ENCODE results near the gene USP26. TPM values are rescaled to one million over a fixed set of nuclear protein-coding genes. Genes with fewer than 3 reads are reported as not detected.
A peak's percentile ranks its signal among the peaks of the same experiment; 100 is the strongest.
"Not testable (repeated sequence)": the region's sequence is repeated elsewhere in the genome, so short reads cannot be mapped to it uniquely, and the experiment has no call there.

The USP26 gene, protein sequence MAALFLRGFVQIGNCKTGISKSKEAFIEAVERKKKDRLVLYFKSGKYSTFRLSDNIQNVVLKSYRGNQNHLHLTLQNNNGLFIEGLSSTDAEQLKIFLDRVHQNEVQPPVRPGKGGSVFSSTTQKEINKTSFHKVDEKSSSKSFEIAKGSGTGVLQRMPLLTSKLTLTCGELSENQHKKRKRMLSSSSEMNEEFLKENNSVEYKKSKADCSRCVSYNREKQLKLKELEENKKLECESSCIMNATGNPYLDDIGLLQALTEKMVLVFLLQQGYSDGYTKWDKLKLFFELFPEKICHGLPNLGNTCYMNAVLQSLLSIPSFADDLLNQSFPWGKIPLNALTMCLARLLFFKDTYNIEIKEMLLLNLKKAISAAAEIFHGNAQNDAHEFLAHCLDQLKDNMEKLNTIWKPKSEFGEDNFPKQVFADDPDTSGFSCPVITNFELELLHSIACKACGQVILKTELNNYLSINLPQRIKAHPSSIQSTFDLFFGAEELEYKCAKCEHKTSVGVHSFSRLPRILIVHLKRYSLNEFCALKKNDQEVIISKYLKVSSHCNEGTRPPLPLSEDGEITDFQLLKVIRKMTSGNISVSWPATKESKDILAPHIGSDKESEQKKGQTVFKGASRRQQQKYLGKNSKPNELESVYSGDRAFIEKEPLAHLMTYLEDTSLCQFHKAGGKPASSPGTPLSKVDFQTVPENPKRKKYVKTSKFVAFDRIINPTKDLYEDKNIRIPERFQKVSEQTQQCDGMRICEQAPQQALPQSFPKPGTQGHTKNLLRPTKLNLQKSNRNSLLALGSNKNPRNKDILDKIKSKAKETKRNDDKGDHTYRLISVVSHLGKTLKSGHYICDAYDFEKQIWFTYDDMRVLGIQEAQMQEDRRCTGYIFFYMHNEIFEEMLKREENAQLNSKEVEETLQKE
- polyA plus RNA-seq (2013, experiment 1 of 2; ENCODE audit: insufficient read length) = not detected
- polyA plus RNA-seq (2013, experiment 2 of 2; ENCODE audit: insufficient read length) = not detected

DNA sequence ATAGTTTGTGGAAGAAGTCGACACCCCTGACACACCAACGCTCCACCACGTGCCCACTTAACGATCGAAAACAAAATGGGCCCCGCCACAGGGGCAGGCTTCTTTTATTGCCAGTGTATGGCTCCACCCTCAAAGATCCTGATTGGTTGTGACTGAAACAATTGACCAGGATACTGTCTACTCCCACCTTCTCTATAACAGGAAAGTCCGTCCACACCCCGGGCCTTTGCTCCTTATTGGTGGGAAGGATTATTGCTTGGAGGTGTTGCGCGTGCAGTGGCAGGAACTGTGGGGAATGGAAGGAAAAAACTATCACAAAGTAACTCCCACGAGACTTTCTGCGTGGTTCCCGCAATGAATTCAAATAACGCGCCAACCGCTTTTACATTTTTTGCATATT lies at the start of gene USP26:
TSS of gene USP26 (minus strand) at position 79 of the 400 bp plus-strand sequence. CDS start 68,889 bp downstream, outside the sequence.
- DNase-seq = no peak

DNA sequence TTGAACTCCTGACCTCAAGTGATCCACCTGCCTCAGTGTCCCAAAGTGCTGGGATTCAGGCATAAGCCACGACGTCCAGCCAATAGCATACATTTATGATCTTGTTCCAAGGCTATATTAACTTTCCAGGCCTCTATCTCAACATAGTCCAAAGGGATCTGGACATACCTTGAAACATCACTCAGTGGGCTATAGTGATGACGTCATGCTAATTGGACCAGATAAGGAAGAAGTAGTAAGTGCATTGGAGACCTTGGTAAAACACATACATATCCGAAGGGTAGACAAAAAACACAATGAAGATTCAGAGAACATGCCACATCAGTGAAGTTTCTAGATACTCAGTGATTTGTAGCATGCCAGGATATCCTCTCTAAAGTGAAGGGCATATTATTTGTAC lies 37.4 kb upstream of the USP26 start:
- no peak for DNase-seq

DNA sequence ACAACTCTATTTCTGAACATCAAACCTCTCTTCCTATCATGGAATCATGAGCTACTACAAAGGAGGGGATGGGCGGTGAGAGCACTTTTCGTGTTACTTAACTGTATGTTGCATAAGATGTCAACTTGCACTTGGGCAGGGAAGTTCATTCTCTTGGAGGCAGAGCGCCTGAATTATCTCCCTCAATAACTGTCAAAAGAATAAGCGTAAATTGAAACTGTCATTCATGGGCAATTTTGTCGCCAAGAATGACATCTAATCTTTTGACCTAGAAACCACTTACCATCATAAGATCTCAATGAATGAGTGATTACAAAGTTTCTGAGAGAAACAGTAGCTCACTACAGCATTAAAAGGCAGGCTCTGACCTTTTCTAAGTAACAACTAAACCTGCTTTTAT lies 23.5 kb upstream of the USP26 start:
- no peak for DNase-seq

DNA sequence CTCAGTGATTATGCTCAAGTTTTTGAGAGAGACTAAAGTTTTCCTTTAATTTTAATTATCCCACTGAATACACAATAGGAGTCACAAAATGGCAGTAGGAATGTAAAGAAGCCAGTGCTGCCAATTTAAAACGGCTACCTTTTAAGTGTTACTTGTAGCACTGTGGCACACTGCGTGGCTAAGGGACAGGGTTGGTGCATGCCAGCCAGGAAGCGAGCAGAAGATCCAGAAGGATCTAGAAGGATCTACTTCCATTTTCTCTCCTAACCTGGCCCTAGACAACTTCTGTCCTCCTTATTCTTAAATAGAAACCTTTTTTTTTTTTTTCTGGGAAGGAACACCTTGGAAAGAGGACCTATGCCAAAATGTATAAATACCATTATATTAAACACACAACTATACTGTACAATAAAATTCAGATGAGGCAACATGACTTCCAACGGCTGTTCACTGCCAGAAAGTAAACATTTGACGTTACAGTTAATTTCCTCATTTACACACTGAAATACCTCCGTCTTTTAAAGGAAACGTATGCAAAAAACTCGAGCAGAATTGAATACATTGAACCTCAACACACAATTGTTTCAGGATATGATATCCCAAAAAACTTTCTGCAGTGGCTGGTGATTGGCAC lies 2.7 kb downstream of the USP26 start:
- no peak for DNase-seq

DNA sequence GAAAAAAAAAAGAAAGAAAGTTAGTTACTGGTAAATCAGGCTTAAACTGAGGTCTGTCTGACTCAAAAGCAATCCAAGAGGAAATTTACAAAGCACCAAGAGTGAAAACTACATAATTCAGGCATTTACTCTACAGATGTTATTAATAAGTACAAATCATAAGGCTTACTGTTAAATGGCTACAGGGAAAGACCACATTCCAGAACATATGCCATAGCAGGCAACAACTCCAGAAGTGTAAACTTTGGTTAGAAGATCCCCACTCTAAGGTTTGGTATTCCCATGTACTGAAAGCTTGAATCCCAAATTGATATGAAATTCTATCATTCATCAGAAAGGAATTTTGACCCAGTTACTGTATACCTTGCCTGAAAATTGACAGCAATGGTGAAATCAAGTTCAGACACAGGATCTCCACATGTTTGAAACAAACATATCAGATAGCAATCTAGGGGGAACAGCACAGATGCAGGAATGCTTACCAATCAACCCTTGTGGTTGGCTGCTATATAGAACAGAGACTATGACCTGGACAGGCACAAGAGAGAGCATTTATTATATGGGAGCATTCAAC lies 6.6 kb downstream of the USP26 start:
- peak; percentile 22 for DNase-seq

DNA sequence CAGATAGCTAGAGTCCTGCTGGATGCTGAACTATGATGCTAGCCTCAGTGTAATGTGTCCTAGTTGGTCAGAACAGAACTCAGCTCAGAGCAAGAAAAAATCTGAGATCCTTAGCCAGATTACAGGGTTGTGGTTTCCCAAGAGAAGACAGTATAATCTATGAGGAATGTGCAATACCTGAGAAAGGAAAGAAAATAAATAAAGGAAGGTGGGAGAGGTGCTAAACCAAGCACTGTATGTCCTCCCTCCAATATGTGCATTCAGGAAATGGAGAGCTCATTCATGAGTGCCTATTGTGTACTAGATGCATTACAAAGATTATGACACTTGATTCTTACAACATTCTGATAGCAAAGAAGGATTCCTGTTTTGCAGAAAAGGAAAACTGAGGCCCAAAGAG lies 7.5 kb downstream of the USP26 start:
- no peak for DNase-seq

DNA sequence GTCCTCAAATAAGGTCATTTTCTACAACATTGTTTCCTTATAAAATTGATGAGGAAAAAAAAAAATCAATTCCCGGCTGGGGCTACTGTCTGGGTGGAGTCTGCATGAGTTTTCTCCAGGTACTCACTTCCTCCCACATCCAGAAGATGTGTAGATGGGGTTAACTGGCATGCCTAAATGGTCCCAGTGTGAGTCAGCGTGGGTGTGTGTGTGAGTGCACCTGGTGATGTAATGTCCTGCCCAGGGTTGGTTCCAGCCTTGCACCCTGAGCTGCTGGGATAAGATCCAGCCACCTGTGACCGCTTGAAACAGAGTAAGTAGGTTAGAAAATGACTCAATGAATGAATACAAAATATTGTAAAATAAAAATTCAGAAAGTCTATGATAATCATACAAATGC lies 11.1 kb downstream of the USP26 start:
- DNase-seq = no peak

DNA sequence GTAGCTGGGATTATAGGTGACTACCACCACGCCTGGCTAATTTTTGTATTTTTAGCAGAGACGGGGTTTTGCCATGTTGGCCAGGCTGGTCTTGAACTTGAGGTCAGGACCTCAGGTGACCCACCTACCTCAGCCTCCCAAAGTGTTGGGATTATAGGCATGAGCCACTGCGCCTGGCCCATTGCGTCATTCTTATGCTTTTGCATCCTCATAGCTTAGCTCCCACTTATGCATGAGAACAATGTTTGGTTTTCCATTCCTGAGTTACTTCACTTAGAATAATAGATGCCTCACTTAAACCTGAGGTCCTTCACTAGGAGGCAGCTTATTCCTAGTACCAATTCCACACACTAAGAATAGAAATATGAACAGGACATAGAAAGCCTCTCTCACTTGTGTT lies 11.9 kb downstream of the USP26 start:
- DNase-seq = not testable (repeated sequence)

DNA sequence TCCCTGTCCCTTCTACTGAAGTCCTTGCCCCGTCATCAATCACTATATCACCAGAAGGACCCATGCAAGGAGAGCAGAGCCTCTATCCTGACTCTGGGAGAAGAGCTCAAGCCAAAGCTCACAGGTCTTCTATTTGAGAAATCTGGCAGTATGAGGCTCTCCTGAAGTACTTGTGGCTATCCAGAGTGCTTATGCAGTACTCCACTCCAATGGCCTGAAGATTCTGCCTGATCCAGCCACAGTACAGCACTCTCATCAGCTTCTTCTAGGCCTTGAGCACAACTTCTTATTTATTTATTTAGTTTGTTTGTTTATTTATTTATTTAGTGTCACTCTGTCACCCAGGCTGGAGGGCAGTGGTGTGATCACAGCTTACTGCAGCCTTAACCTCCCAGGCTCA lies 13.0 kb downstream of the USP26 start:
- DNase-seq = no peak

DNA sequence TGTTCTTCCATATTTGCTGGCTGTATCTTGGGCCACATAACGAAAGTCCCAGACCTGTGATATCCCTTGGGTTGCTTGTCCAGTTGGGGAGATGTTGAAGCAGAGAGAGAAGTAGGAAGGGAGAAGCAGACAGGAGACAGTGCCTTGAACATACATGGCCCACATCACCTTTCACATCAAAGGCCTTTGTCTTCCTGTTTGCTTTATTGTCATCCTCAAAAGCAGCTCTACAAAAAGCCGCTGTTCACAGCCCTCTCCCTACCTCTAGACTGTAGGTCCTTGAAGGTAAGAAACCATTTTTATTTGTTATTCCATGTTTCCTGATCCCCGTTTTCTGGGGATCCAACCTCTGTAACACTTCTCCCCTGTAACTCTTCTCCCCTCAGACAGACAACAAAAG lies 14.9 kb downstream of the USP26 start:
- DNase-seq = no peak

DNA sequence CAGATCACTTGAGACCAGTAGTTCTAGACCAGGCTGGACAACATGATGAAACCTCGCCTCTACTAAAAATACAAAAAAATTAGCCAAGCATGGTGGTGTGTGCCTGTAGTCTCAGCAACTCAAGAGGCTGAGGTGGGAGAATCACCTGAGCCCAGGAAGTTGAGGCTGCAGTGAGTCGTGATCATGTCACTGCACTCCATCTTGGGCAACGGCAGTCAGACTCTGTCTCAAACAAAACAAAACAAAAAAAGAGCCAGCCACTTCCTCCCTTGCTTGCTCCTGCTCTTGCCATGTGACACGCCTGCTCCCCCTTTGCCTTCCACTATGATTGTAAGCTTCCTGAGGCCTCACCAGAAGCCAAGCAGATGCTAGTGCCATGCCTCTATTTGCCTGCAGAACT lies 19.1 kb downstream of the USP26 start:
- DNase-seq = not testable (repeated sequence)

DNA sequence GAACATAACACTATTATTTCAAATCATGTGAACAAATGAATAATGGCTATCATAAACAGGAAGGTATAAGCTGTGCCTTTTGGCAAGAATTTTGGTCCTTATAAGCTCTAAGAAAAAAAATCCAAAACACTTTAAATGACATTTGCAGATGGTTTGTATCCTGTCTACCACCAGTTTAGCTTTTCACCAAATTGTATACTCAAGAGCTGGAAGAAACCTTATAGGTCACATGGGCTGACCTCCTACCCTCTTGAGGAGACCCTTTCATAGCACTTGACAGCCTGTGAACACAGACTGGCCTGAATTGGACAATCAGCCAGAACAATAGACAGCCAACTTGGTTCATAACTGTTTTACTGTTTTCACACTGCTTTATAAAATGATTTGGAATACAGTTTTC lies 24.3 kb downstream of the USP26 start:
- DNase-seq = no peak

DNA sequence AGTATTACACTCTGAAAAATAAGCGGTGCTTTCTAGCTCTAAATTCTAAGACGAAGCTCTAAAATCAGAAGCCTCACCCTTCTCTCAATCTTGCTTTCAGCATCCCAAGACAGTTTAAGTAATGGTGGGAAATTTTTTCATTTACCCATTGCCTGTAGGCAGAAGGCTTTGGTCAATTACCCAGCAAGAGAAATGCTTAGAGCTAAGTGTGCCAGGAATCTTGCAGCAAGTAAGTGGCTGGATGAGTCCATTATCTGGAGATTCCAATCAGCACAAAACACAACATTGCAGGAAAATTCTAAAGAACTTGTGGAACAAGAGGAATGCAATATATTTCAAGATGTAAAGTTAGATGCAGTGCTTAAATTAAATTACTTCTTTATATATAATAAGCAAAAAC lies 28.4 kb downstream of the USP26 start:
- DNase-seq = no peak

DNA sequence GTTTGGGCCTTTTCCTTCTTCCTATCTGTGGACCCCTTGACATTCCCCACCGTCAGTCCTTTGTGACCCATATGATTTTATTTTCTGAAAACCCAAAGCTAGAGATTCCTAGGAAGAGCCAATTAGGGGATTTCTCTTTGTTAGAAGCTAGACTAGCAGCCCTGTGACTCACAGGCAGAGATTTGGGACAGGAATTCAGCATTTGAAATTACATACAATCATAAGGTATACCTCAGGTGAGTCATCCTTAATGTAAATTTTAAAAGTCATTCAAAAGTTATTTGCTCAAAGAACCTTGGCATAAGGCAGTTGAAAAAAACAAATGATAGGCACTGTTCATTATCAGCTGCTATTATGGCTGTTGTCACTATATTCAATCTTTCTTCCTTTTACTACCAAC lies 40.6 kb downstream of the USP26 start:
- DNase-seq = no peak

DNA sequence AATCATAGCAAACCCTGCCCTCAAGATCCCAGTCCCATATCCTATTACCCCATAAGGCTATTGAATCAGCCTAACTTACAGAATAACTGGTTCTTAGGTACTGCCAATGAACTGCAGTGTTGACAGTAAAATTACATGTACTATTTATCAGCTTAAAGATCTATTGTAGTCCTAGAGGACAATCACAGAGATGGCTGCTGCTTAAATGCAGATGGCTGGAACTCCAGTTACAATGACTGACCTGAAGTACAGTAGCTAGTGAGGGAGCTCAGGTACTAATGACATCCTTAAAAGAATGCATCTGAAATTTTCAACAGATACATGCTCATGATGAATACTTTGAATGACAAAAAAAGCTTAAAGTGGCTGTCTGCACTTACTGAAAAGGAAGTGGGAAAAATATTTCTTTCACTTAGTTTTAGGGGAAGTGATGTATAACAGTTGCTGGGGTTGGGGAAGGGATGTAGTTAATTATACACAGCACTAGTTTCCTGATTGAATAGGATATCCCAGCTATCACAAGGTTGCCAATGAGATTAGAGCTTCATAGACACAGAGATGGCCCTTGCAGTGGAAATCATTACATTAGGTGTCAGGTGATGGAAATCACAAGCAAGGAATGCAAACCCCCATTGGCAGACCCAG lies 42.0 kb downstream of the USP26 start:
- DNase-seq = no peak

DNA sequence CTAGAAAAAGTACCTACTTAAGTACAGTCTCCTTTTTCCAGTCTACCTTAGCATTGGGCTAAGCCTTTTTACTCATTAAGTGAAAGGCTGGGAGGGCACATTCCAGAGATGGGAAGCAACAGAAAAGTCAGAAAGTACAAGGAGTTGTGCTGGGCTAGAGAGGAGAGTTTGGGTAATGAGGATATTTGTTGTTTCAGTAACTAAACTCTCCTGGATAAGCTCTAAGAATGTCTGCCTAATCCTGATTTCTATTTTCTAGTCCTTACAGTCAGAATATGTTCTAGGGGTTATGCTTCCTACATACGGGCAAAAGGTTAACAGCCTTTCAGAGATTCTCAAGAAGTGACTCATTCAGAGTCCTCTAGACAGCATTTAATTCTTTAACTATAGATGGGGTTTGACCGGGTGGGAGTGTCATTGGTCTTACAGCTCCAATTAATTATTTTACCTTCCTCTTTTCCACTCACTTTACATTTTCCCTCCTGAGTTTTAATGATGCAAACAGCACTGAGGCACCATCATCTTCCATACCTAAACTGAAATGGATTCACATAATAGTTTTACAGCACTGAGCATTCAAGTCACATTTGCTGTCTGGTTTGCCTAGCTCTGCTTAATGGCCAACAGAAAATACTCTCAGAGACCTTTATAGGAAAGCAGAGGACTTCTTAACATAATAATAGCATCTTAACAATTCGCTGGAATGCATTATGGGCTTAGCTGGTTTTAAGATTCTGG lies 42.9 kb downstream of the USP26 start:
- peak; percentile 6 for DNase-seq

DNA sequence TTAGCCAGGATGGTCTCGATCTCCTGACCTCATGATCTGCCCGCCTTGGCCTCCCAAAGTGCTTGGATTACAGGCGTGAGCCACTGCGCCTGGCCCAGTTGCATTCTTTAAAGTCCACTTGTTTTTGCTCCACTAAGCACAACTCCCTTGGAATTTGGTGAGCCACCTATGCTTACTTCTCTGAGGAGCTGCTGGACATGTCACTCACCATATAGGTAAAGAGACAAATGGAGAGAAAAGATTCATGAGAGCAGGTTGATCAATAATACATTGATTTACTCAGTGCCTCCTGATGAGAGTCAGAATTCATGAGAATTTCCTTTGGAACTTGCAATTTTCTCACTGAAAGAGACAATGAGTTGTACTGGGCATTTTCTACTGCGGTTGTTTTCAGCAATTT lies 48.2 kb downstream of the USP26 start:
- no peak for DNase-seq

DNA sequence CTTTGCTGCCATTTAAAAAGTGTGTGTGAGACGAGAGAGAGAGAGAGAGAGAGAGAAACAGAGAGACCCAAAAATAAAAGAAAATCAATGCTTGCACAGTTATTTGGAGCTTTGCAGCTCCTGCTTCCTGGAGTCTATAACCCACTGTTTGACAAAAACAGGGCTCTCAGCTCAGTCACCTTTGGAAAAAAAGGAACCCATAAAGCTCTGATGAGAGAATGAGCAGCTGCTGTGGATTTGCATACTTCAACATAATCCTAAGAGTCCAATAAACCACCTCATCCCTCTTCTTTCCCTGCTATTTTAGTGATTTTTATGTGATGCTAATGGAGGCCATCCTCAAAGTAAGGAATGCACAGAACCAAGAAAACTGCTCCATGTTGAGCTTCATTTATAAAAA lies 50.3 kb downstream of the USP26 start:
- no peak for DNase-seq

DNA sequence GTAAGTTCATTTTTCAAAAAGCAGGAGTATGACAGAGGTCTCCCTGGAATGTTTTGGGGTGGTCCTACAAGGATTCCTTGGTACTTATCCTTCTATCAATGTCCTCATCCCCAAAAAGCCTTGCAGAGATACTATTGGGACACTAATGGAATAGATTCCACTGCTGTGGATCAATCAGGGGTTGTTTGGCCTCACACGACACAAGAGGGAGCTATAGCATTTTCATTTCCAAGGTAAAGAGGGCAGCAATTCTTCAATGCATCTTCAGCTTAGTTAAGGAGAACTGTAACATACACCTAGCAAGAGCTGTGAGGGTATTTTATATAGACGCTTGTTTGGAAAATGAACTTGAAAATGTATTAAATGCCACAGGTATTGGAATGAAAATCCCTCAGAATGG lies 50.9 kb downstream of the USP26 start:
- DNase-seq = peak; percentile 11

DNA sequence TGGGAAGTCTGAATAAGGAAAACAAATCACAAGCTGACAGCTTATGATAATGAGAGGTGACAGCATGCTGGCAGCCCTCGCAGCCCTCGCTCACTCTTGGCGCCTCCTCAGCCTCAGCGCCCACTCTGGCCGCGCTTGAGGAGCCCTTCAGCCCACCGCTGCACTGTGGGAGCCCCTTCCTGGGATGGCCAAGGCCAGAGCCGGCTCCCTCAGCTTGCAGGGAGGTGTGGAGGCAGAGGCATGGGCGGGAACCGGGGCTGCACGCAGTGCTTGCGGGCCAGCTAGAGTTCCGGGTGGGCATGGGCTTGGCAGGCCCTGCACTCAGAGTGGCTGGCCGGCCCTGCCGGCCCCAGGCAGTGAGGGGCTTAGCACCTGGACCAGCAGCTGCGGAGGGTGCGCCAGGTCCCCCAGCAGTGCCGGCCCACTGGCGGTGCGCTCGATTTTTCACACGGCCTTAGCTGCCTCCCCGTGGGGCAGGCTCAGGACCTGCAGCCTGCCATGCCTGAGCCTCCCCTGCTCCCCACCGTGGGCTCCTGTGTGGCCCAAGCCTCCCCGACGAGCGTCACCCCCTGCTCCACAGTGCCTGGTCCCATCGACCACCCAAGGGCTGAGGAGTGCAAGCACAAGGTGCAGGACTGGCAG lies 52.6 kb downstream of the USP26 start:
- not testable (repeated sequence) for DNase-seq

DNA sequence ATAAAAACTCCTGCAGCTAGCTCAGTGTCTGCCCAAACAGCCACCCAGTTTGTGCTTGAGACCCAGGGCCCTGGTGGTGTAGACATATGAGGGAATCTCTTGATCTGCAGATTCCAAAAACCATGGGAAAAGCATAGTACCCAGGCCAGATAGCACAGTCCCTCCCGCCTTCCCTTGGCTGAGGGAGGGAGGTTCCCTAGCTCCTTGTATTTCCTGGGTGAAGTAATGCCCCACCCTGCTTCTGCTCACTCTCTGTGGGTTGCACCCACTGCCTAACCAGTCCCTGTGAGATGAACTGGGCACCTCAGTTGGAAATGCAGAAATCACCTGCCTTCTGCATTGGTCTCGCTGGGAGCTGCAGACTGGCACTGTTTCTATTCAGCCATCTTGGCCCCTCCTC lies 54.6 kb downstream of the USP26 start:
- no peak for DNase-seq
